Mucosa of stomach (tissue), 1 donor: Measurements from ENCODE around the gene MACROD2.

Experiments used
- H3K27me3 ChIP-seq: one replicate; pipeline ENCODE4 v1.7.0; 2013; ENCODE audit warnings: mild to moderate bottlenecking, low read length; ENCODE audit not compliant: control insufficient read depth, insufficient read depth
- H3K36me3 ChIP-seq: one replicate; pipeline ENCODE4 v1.7.0; 2013; ENCODE audit warnings: low read length; ENCODE audit not compliant: control insufficient read depth, insufficient read depth
- H3K4me1 ChIP-seq: one replicate; pipeline ENCODE4 v1.7.0; 2013; ENCODE audit warnings: mild to moderate bottlenecking, low read length; ENCODE audit not compliant: control insufficient read depth, insufficient read depth
- H3K4me3 ChIP-seq: one replicate; pipeline ENCODE4 v1.7.0; 2013; ENCODE audit warnings: low read length
- H3K9ac ChIP-seq: one replicate; pipeline ENCODE4 v1.7.0; 2013; ENCODE audit warnings: mild to moderate bottlenecking, low read length, moderate library complexity
- H3K9me3 ChIP-seq: one replicate; pipeline ENCODE4 v1.7.0; 2013; ENCODE audit warnings: mild to moderate bottlenecking, low read length, moderate library complexity; ENCODE audit not compliant: control insufficient read depth
- donor health status: Pancreatic carcinoma.

Gene MACROD2

GRCh38 chr20:15612198-15612597 is 1616.9 kb downstream of the MACROD2 start:
- Histone ChIP-seq H3K9me3 (no peaks in the 10 kb centered on the region), H3K4me1 (peaks cover 5% of the 10 kb centered on the region), H3K27me3 (no peaks in the 10 kb centered on the region), H3K36me3 (no peaks in the 10 kb centered on the region), H3K9ac (no peak overlapping the region), H3K4me3 (no peak overlapping the region)

GRCh38 chr20:15612769-15613168 is 1617.5 kb downstream of the MACROD2 start:
- H3K27me3 ChIP-seq: no peaks in the 10 kb centered on the region
- no peaks in the 10 kb centered on the region for H3K9me3 ChIP-seq
- peaks cover 5% of the 10 kb centered on the region for H3K4me1 ChIP-seq
- H3K36me3 ChIP-seq: no peaks in the 10 kb centered on the region
- H3K4me3 ChIP-seq: no peak overlapping the region
- H3K9ac ChIP-seq: no peak overlapping the region

- Histone ChIP-seq H3K27me3 (no peaks in the 10 kb centered on the region), H3K4me1 (peaks cover 5% of the 10 kb centered on the region), H3K4me3 (no peak overlapping the region), H3K36me3 (no peaks in the 10 kb centered on the region), H3K9ac (no peak overlapping the region), H3K9me3 (no peaks in the 10 kb centered on the region)
Observed at GRCh38 chr20:15613530-15613929, 1618.2 kb downstream of the MACROD2 start.

GRCh38 chr20:15616626-15617025 is 1621.3 kb downstream of the MACROD2 start:
- H3K9me3 ChIP-seq: no peaks in the 10 kb centered on the region
- no peak overlapping the region for H3K4me3 ChIP-seq
- H3K4me1 ChIP-seq: peaks cover 5% of the 10 kb centered on the region
- H3K9ac ChIP-seq: no peak overlapping the region
- no peaks in the 10 kb centered on the region for H3K27me3 ChIP-seq
- H3K36me3 ChIP-seq: no peaks in the 10 kb centered on the region

- no peaks in the 10 kb centered on the region for H3K9me3 ChIP-seq
- no peaks in the 10 kb centered on the region for H3K27me3 ChIP-seq
- H3K4me3 ChIP-seq: no peak overlapping the region
- no peaks in the 10 kb centered on the region for H3K36me3 ChIP-seq
- peaks cover 2% of the 10 kb centered on the region for H3K4me1 ChIP-seq
- no peak overlapping the region for H3K9ac ChIP-seq
Observed at GRCh38 chr20:15618110-15618509, 1622.8 kb downstream of the MACROD2 start.

- H3K9me3 ChIP-seq: no peaks in the 10 kb centered on the region
- no peaks in the 10 kb centered on the region for H3K36me3 ChIP-seq
- no peak overlapping the region for H3K9ac ChIP-seq
- no peaks in the 10 kb centered on the region for H3K27me3 ChIP-seq
- no peaks in the 10 kb centered on the region for H3K4me1 ChIP-seq
- no peak overlapping the region for H3K4me3 ChIP-seq
Observed at GRCh38 chr20:15618912-15619311, 1623.6 kb downstream of the MACROD2 start.

GRCh38 chr20:15619341-15619740 is 1624.0 kb downstream of the MACROD2 start:
- no peaks in the 10 kb centered on the region for H3K9me3 ChIP-seq
- H3K27me3 ChIP-seq: no peaks in the 10 kb centered on the region
- no peak overlapping the region for H3K4me3 ChIP-seq
- H3K9ac ChIP-seq: no peak overlapping the region
- H3K36me3 ChIP-seq: no peaks in the 10 kb centered on the region
- no peaks in the 10 kb centered on the region for H3K4me1 ChIP-seq

GRCh38 chr20:15619816-15620215 is 1624.5 kb downstream of the MACROD2 start:
- Histone ChIP-seq H3K4me3 (no peak overlapping the region), H3K9ac (no peak overlapping the region), H3K27me3 (no peaks in the 10 kb centered on the region), H3K36me3 (no peaks in the 10 kb centered on the region), H3K4me1 (no peaks in the 10 kb centered on the region), H3K9me3 (no peaks in the 10 kb centered on the region)

- Histone ChIP-seq H3K4me3 (no peak overlapping the region), H3K27me3 (no peaks in the 10 kb centered on the region), H3K9ac (no peak overlapping the region), H3K9me3 (no peaks in the 10 kb centered on the region), H3K4me1 (no peaks in the 10 kb centered on the region), H3K36me3 (no peaks in the 10 kb centered on the region)
Observed at GRCh38 chr20:15622368-15622767, 1627.1 kb downstream of the MACROD2 start.

GRCh38 chr20:15623215-15623614 is 1627.9 kb downstream of the MACROD2 start:
- H3K36me3 ChIP-seq: no peaks in the 10 kb centered on the region
- no peak overlapping the region for H3K4me3 ChIP-seq
- H3K9me3 ChIP-seq: no peaks in the 10 kb centered on the region
- no peaks in the 10 kb centered on the region for H3K4me1 ChIP-seq
- no peaks in the 10 kb centered on the region for H3K27me3 ChIP-seq
- no peak overlapping the region for H3K9ac ChIP-seq

GRCh38 chr20:15625981-15626380 is 1630.7 kb downstream of the MACROD2 start:
- Histone ChIP-seq H3K4me3 (no peak overlapping the region), H3K36me3 (no peaks in the 10 kb centered on the region), H3K9me3 (no peaks in the 10 kb centered on the region), H3K27me3 (no peaks in the 10 kb centered on the region), H3K4me1 (no peaks in the 10 kb centered on the region), H3K9ac (no peak overlapping the region)

- Histone ChIP-seq H3K4me1 (no peaks in the 10 kb centered on the region), H3K9me3 (no peaks in the 10 kb centered on the region), H3K36me3 (no peaks in the 10 kb centered on the region)
Observed at GRCh38 chr20:15627089-15627488, 1631.8 kb downstream of the MACROD2 start.

GRCh38 chr20:15627501-15627903 is 1632.2 kb downstream of the MACROD2 start:
- no peak overlapping the region for H3K4me3 ChIP-seq
- no peak overlapping the region for H3K9ac ChIP-seq
- no peaks in the 10 kb centered on the region for H3K27me3 ChIP-seq
- no peaks in the 10 kb centered on the region for H3K36me3 ChIP-seq
- H3K4me1 ChIP-seq: no peaks in the 10 kb centered on the region
- H3K9me3 ChIP-seq: no peaks in the 10 kb centered on the region

More at GRCh38 chr20:15627089-15627488, 1631.8 kb downstream of the MACROD2 start:
- Histone ChIP-seq H3K4me3 (no peak overlapping the region), H3K9ac (no peak overlapping the region), H3K27me3 (no peaks in the 10 kb centered on the region)
